GM10847 (cell line): ENCODE data around the gene GPR173.

Source experiments
- POLR2A ChIP-seq: IDR thresholded peaks from 2 replicates; pipeline ENCODE4 v1.6.1; 2011; ENCODE audit not compliant: insufficient read length; ENCODE audit errors: extremely low read depth

Gene GPR173

GRCh38 chrX:53095796-53096195 lies 47.2 kb downstream of the GPR173 start:
- no peak for TF ChIP-seq POLR2A

GRCh38 chrX:53114864-53115549 lies 66.4 kb downstream of the GPR173 start:
- no peak for TF ChIP-seq POLR2A

GRCh38 chrX:53115550-53115874 lies 66.9 kb downstream of the GPR173 start:
- TF ChIP-seq POLR2A = no peak

- no peak for TF ChIP-seq POLR2A
These were observed 67.5 kb downstream of the GPR173 start for GRCh38 chrX:53116101-53116500.

GRCh38 chrX:53122013-53122412 lies 73.4 kb downstream of the GPR173 start:
- no peak for TF ChIP-seq POLR2A

- TF ChIP-seq POLR2A = no peak
These were observed 76.9 kb downstream of the GPR173 start for GRCh38 chrX:53125506-53125905.

GRCh38 chrX:53126377-53126776 lies 77.8 kb downstream of the GPR173 start:
- no peak for TF ChIP-seq POLR2A

GRCh38 chrX:53128097-53128749 lies 79.6 kb downstream of the GPR173 start:
- TF ChIP-seq POLR2A = no peak
